ENCODE measurements around the gene NOP10. TPM values are rescaled to one million over a fixed set of nuclear protein-coding genes. Genes with fewer than 3 reads are reported as not detected.

NOP10 gene
- 107 TPM for total RNA-seq

GRCh38 chr15:34342737-34343575 is at the start of gene NOP10, which contains the start of gene NUTM1:
TSS of gene NOP10 (minus strand) at chr15:34343136. CDS start at chr15:34343073, 63 bp downstream.
TSS of gene NUTM1 (plus strand) at chr15:34343315. CDS start at chr15:34343697, 382 bp downstream.

GRCh38 chr15:34367101-34368081 is 24.5 kb upstream of the NOP10 start, which contains the start of gene LPCAT4:
TSS of gene LPCAT4 (minus strand) at chr15:34367196. CDS start at chr15:34367100, 96 bp downstream.

GRCh38 chr15:34337557-34338306 is 5.2 kb downstream of the NOP10 start, which contains the start of gene SLC12A6:
TSS of gene SLC12A6 (minus strand) at chr15:34337781. CDS start at chr15:34336680, 1,101 bp downstream.

Small RNA genes lying within 50 kb of the gene (small RNA-seq; reads per million reads assigned to genes)
- gene MIR1233-1 (not detected), gene RF00019 (not detected)

Other genes starting within 250 kb of the NOP10 start
- 39.4 TPM for gene EMC7, start 241.3 kb downstream of the NOP10 start, total RNA-seq
- gene PGBD4, start 241.1 kb downstream of the NOP10 start, total RNA-seq, result 5.3 TPM
- gene KATNBL1, start 133.0 kb downstream of the NOP10 start, total RNA-seq, result 99.9 TPM
- 131 TPM for gene EMC4, start 118.1 kb downstream of the NOP10 start, total RNA-seq
- 37.1 TPM for gene SLC12A6, start 5.4 kb downstream of the NOP10 start, total RNA-seq
- gene NUTM1, start 179 bp upstream of the NOP10 start, total RNA-seq, result not detected
- 23.3 TPM for gene LPCAT4, start 24.1 kb upstream of the NOP10 start, total RNA-seq
- gene GOLGA8A, start 94.7 kb upstream of the NOP10 start, total RNA-seq, result 40.8 TPM
- gene GOLGA8B, start 240.5 kb upstream of the NOP10 start, total RNA-seq, result 46.4 TPM

All from diencephalon (tissue), 1 donor.